Fibroblast of skin of back (primary cell): ENCODE results near the gene GPC5.

ENCODE experiments used
- DNase-seq: peaks from one replicate; pipeline ENCODE4 v3.0.0-alpha.2; 2013

The GPC5 gene

GRCh38 chr13:92575777-92576176 is 1177.4 kb downstream of the GPC5 start:
- no peak for DNase-seq

DNA sequence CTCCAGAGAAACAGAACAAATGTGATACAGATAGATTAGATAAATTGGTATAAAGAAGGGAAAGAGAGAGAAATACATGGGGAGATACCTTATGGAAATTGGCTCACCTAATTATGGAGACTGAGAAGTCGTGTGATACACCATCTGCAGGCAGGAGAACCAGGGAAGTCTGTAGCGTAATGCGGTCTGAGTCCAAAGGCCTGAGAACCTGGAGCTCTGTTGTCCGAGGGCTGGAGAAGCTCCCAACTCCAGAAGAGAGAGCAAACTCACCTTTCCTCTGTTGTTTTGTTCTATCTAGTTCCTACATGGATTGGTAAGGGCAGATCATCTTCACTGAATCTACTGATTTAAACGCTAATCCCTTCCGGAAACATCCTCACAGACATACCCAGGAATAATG is 1179.9 kb downstream of the GPC5 start:
- DNase-seq = no peak

DNA sequence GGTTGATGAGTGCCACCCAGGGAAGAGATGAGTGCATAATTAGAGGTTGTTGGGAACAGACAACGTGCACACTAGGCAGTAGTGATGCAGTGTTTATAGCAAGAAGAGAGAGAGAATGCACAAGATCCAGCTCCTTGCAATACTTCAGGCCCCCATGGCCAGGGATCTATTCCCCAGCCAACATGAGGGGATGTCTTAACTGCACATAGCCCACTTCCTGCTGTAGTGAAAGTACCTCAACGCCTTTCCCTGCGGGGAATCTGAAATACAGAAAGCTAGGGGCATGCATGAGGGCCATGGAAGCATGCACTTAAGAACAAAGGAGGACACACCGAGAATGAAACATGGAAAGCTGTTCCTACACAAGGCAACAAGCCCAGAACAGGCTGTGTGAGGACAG is 1191.5 kb downstream of the GPC5 start:
- no peak for DNase-seq

GRCh38 chr13:92590503-92590908 is 1192.1 kb downstream of the GPC5 start:
- peak; percentile 42 for DNase-seq

DNA sequence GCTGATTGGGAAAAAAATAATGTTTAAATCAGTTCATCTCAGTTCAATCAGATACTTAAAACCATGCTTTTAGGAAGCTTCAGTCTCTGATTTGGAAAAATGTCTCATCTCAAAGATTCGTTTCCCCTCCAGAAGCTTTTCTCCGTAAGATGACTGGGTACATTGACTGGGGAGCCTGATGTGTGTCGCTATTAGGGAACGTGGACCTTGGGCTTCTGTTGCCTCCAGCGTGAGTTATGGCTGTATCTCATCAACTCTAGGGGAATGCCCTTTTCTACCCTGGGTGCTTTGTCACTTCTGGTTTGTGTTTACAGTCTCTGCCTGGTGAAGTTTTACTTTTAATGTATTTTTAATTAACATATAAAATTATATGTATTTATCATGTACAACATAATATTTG is 1192.7 kb downstream of the GPC5 start:
- DNase-seq = no peak

DNA sequence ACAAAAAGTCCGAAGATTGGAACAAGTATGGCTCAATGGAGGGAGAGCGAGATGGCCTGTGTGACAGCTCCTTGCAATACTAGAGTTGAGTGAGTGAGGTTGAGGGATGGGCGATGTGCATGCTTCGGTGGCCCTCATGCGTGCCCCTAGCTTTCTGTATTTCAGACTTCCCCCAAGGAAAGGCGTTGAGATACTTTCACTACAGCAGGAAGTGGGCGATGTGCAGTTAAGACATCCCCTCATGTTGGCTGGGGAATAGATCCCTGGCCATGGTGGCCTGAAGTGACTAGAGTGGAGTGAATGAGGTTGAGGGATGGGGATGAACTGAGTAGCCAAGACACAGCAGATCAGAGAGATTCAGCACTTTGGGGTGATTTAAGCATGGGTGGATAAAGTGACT is 1194.3 kb downstream of the GPC5 start:
- DNase-seq = no peak

DNA sequence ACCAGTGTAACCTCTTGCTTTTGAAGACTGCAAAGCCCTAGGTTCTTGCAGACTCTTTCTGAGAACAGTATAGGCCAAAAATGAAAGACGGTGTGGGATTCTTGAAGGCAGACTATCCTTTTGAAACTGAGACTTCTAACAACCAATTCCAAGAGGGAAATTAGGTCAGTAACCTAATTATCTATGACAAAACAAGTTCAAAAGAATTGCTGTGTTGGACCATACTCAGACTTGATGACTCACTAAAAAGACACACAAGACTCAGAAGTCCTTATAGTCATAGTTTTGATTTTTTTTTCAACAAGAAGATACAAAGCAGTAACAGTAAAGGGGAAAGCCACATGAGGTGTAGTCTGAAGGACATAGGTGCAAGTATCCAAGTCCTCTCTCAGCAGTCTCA is 1204.1 kb downstream of the GPC5 start:
- peak; percentile 16 for DNase-seq

DNA sequence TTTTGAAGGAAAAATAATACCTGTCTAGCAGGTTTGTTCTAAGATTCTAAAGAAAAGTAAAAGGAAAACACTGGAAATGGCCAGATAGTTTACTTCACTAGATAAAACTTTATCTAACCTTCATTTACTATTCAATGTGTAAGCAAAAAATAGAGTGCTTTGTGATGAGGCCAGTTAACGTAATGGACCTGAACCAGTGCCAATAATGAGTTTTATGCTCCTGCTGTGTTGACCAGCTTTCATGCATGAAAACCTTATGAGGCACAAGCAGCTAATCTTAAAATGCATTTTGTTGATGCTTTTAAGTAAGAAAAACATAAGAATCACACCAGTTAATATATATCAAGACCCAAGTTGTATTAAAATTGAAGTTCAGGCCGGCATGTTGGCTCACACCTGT is 1211.0 kb downstream of the GPC5 start:
- no peak for DNase-seq

GRCh38 chr13:92612892-92613291 is 1214.5 kb downstream of the GPC5 start:
- no peak for DNase-seq

- no peak for DNase-seq
Measured at GRCh38 chr13:92613921-92614320, 1215.5 kb downstream of the GPC5 start.

- no peak for DNase-seq
Measured at GRCh38 chr13:92621985-92622384, 1223.6 kb downstream of the GPC5 start.

GRCh38 chr13:92622905-92623304 is 1224.5 kb downstream of the GPC5 start:
- DNase-seq = no peak

DNA sequence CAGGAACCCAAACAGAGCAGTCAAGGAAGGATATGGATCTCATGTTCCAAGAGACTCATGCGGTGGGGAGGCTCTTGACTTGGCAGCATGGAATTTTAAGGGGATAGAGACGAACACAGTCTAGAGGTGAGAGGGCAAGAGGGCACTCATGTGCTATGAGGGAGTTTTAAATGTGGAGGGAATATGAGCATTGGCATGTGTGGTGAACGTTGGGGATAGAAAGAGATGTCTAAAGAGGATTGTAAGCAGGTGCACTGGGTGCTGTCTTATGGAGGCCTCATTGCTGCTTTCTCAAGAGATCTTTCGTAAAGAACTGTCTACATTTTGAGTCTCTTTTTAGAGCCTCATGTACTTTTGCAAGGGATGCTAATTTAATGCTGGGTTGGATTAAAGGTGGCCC is 1227.9 kb downstream of the GPC5 start:
- DNase-seq = no peak

DNA sequence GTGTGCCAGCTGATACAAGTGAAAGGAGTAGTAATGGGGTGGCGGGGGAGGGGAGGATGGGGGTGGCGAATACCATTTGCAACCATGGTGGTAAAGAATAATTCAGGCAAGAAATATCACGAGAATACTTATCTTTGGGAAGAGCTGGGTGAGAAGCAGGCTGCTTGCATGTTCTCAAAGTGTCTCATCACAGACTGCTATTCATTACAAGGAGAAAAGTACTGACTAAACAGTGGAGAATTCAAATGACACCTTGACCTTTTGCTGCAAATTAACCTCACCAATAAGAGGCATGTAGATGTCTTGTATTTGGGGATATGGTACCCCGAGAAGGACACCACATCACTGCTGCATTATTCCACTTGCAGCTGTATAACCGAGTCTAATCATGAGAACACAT is 1242.5 kb downstream of the GPC5 start:
- no peak for DNase-seq

DNA sequence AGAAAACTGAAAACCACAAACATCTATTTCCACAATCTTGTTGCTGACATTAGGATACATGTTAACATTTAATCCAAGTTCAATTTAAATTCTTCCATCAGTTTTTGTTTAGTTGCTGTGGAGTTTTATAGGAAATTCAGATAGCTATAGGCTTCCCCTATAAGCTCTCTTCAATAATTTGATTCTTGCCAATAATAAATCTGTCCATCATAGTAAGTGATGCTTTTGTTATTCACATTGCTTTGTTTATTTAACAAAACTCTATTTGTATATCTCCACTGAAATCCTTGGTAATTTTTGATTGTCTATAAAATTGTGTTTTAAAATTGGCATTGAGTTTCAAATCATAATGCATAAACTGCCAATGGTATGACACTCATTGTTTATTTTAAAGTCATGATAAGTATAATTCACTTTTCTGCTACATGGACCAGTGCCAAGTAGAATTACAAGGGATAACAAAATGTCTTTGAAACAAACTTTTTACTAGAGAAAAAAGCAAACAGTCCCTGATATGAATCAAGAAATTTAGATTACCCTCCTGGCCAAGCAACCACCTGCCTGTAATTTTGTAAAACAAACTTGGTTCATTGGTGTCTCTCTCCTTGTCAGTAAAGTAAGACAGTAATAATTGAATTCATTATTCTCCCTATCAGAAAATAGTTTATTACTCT is 1250.9 kb downstream of the GPC5 start:
- no peak for DNase-seq

- DNase-seq = no peak
Measured at GRCh38 chr13:92656103-92656502, 1257.7 kb downstream of the GPC5 start.

DNA sequence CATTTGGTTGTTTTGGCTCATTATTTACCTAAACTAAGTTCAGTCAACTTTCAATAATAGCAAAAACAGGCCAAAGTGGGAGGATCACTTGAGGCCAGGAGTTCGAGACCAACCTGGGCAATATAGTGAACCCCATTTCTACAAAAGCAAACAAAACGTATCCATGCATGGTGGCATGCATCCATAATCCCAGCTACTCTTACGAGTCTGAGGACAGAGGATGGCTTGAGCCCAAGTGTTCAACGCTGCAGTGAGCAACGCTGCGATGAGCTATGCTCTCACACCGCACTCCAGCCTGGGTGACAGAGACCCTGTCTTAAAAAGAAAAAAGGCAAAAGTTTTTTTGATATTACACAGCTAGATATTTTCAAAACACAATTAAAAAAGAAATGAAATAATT is 1258.2 kb downstream of the GPC5 start:
- no peak for DNase-seq

DNA sequence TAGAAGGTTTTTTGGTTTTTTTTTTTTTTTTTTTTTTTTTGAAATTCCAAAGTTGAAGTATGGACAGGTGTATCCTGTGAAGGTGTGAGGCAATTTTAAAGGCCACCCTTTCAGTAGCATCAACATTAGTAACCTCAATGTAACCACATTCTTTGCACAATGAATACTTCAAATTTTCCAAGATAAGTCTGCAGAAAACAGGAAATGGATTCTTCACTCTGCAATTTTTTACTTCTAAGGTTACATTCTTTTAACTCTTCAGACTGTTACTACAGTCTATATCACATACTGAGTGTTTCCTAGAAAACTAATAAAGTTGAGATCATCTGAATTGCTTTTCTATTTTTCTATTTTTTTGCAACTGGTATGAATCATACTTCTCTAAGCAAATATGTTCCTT is 1259.1 kb downstream of the GPC5 start:
- peak; percentile 19 for DNase-seq

GRCh38 chr13:92658293-92658692 is 1259.9 kb downstream of the GPC5 start:
- DNase-seq = no peak

- DNase-seq = no peak
Measured at GRCh38 chr13:92661406-92661805, 1263.0 kb downstream of the GPC5 start.

GRCh38 chr13:92668157-92668556 is 1269.7 kb downstream of the GPC5 start:
- no peak for DNase-seq

GRCh38 chr13:92670096-92670495 is 1271.7 kb downstream of the GPC5 start:
- no peak for DNase-seq

DNA sequence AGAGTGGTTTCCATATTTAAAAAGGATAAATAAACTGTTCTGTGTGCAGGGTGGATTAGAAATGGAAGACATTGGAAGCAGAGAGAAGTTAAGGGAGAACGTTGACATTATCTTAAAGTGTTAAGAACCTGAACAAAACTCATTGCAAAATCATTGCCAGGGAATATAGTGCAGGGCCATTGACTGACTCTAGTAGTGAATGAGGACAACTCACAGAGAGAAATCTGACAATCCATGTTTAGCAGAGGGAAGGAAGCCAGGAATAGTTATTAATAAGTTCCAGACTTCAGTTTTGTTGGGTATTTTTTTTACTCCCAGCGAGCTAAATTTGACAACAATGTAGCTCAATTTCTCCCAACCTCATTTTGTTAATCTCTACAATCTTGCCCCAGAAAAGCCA is 1273.4 kb downstream of the GPC5 start:
- no peak for DNase-seq

DNA sequence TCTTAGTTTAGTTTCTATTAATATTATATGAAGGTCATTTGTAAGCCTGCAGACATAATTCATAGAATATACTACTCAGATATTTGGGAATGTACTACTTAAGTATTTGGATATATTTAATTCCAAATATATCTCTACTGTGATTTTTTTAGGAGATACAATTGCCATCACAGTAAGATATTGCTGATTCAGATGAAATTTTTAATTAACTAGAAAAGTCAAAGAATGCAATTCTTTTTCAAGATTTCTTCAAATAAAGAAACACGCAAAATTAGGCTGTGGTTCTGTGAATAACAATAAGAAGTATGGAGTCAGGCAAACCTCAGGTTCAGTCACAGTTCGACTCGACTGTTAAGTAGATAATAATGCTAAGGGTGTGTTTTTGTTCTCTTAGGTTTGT is 1277.8 kb downstream of the GPC5 start:
- no peak for DNase-seq

DNA sequence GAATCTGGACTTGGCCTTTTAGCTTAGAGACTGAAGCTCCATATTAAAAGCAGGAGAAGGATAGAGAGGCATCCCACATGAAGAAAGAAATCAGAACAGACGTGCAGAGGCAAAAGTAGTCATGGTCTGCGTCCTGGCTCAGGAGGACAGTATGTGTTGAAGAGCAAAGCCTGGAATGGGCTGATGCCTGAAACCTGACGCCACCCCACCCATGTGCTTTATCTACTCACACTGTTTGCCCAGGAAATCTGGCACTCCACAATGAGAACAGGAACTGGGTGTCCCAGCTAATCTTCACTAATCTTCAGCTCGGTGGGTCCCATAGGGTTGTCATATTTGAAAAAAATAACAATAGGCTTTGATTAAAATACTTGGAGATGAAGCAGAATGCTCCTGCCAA is 1279.2 kb downstream of the GPC5 start:
- DNase-seq = no peak
